ENCODE data around the gene UST.

UST gene

DNA sequence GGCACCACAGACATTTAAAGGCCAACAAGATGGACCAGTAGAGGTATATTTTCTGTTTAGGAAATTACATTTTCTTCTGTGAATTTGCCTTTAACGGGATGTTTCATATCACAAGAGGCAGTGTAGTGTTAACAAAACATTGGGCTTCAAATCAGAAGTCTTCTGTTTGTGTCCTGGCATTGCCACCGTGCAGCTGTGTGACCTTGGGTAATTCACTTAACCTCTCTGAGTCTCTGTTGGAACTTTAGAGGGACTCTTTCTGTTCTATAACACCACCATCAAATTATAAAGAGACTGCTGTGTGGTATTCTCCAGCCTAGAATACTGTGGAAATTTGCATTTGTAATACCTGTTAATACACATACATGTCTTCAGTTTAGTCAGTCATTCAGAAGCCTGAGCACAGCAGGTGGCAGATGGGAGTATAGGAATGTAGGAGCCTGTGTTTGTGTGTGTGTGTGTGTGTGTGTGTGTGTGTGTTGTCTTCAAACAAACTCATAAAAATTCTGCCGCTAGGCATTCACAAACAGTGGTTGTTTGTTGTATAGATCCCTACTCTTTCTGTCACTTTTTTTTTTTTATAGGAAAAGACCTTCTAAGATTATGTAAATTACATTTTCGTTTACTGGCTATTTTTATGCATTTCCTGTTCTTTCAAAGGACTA lies 22.6 kb downstream of the UST start:
- ChIA-PET POLR2A (interaction anchor here (0.6 kb wide), 1 partner anchor 24 kb away, joined by 4 read pairs; no protein-coding TSS in a partner anchor), CTCF (interaction anchor here (0.9 to 3.4 kb wide), 2 partner anchors 11 to 192 kb away, joined by 3 to 15 read pairs; no protein-coding TSS in a partner anchor)
- TF ChIP-seq, protein P1, sequence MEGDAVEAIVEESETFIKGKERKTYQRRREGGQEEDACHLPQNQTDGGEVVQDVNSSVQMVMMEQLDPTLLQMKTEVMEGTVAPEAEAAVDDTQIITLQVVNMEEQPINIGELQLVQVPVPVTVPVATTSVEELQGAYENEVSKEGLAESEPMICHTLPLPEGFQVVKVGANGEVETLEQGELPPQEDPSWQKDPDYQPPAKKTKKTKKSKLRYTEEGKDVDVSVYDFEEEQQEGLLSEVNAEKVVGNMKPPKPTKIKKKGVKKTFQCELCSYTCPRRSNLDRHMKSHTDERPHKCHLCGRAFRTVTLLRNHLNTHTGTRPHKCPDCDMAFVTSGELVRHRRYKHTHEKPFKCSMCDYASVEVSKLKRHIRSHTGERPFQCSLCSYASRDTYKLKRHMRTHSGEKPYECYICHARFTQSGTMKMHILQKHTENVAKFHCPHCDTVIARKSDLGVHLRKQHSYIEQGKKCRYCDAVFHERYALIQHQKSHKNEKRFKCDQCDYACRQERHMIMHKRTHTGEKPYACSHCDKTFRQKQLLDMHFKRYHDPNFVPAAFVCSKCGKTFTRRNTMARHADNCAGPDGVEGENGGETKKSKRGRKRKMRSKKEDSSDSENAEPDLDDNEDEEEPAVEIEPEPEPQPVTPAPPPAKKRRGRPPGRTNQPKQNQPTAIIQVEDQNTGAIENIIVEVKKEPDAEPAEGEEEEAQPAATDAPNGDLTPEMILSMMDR (IDR thresholded peaks at IDR 0.05; ENCODE audit: control extremely low read depth, extremely low read depth, low read depth, missing control alignments) = no peak
- no peak for DNase-seq (ENCODE audit: extremely low spot score)

DNA sequence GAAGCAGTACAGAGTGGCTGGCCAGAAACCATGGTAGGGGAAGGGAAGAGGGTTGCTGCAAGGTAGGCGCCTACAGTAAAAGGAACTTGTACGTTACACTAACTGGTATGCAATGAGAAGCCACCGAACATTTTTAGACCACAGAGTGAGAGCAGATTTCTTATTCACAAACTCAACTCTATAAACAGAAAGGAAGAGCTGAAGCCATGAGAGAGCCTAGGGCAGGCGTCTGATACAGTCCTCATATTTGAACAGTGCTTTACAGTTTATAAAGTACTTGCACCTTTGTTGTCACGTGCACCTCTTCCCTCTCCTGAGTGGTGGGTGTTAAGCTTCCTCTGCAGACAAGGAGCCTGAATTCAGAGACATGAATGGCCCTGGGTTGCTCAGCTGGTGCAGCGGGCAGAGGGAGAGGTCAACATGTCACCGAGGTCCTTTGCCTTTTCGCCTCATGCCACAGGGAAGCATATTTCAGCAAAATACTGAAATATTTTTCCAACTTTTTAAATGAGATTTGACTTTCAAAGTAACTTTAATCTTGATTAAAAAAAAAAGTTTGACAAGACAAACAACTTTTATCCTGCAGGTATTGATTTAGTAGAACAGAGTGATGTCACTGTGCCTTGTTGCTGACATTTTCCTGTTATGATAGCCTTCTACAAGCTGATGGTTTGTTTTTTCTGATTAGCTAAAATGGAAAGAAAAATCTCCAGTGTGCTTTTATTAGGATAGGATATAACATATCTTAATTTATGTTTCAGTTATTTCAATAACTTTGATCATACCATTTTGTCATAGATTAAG lies 23.8 kb downstream of the UST start:
- ChIA-PET POLR2A (interaction anchor here (1.0 kb wide), 2 partner anchors 11 to 12 kb away, joined by 3 to 4 read pairs; no protein-coding TSS in a partner anchor), CTCF (interaction anchor here (1.1 to 3.4 kb wide), 7 partner anchors 10 to 210 kb away, joined by 3 to 15 read pairs (median 4); no protein-coding TSS in a partner anchor)
- DNase-seq (ENCODE audit: extremely low spot score) = no peak
- TF ChIP-seq, protein P1 (IDR thresholded peaks at IDR 0.05; ENCODE audit: control extremely low read depth, extremely low read depth, low read depth, missing control alignments) = no peak

DNA sequence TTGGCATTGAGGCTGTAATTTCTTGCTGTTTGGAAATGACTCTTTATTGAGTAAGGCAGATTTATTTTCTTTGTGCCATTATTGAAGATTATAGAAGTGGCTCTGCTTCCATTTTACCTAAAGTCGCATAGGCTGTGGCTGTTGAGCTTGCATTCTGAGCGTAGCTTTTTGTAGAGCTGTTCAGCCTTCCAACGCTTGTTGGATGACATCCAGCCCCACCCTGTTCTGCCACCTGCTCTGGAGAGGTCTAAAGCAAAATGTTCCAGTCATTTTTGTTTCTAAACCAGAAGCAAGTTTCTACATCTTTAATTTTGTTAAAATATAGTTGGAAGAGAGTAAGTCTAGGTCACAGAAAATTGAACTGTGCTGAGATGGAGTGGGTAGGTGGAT lies 24.4 kb downstream of the UST start:
- CTCF ChIA-PET = interaction anchor here (0.8 to 3.4 kb wide), 8 partner anchors 10 to 211 kb away, joined by 3 to 15 read pairs (median 4); no protein-coding TSS in a partner anchor
- POLR2A ChIA-PET = interaction anchor here (1.0 kb wide), 2 partner anchors 10 to 12 kb away, joined by 3 to 4 read pairs; no protein-coding TSS in a partner anchor
- TF ChIP-seq, protein P1 (IDR thresholded peaks at IDR 0.05; ENCODE audit: control extremely low read depth, extremely low read depth, low read depth, missing control alignments) = no peak
- DNase-seq (ENCODE audit: extremely low spot score) = no peak

DNA sequence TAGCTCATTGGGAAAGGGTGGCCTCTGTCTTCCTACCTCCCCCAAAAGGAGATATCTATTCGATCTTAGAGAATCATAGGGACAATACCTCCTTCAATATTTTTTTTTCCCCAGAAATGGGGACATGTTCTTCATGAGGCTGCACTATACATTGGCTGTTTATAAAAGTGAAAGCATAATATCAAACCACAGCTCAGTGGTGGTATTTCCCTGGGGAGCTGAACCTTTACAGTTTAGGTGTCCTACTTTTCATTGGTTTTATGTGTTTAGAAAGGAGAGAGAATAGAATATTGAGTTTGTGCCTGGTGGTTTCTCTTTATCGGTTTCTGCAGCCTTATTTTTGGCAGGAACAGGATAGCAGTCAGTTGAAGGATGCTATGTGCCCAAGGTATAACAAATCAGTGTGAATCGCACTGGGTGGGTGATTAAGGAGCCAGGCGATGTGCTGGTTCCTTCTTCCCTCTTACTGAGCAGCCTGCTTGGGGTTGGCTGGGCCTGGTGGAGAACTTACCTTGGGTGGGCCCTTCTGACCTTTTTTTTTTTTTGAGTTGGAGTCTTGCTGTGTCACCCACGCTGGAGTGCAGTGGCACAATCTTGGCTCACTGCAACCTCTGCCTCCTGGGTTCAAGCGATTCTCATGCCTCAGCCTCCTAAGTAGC lies 25.2 kb downstream of the UST start:
- ChIA-PET CTCF (interaction anchor here (0.8 to 3.4 kb wide), 7 partner anchors 9 to 212 kb away, joined by 3 to 15 read pairs (median 3); no protein-coding TSS in a partner anchor), POLR2A (interaction anchor here (1.0 kb wide), 1 partner anchor 13 kb away, joined by 4 read pairs; no protein-coding TSS in a partner anchor)
- DNase-seq (ENCODE audit: extremely low spot score) = no peak
- TF ChIP-seq, protein P1 (IDR thresholded peaks at IDR 0.05; ENCODE audit: control extremely low read depth, extremely low read depth, low read depth, missing control alignments) = no peak

DNA sequence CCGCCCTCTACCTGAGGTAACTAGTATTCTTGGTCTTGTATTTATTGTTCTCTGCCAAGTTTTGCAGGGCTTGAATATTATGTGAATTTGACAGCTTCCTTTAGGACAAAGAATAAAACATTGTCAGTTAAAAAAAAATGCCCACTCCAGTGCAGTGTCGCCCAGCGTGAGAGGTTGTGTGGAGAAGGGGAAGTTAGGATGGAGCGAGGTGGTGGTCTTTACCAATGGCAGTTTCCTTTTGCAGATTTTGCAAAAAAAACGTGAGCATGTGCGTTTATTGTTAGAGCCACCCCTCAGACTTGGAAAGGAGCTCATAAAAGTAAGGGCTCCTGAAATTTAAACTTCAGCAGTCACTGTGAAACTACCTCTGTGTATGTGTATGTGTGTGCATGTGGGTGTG lies 28.3 kb downstream of the UST start:
- no peak for DNase-seq (ENCODE audit: extremely low spot score)
- ChIA-PET POLR2A (no interaction called here), CTCF (interaction anchor here (1.0 to 3.9 kb wide), 4 partner anchors 9 to 15 kb away, joined by 4 to 15 read pairs (median 6); no protein-coding TSS in a partner anchor)
- TF ChIP-seq, protein P1 (IDR thresholded peaks at IDR 0.05; ENCODE audit: control extremely low read depth, extremely low read depth, low read depth, missing control alignments) = no peak

All from GM10248 (cell line).